Measurements from ENCODE around the gene BTRC.
"Not testable (repeated sequence)": the region's sequence is repeated elsewhere in the genome, so short reads cannot be mapped to it uniquely, and the experiment has no call there.

Gene BTRC

GRCh38 chr10:101587725-101588653 lies 234.0 kb downstream of the BTRC start, which contains the start of the genes DPCD and POLL:
DPCD (plus strand) TSS chr10:101588321; CDS start chr10:101588337, 16 bp downstream.
POLL (minus strand) TSS chr10:101588257; CDS start chr10:101587360, 897 bp downstream.
- Histone ChIP-seq H3K4me3 (ENCODE audit: insufficient read depth, low read length, poor library complexity, severe bottlenecking) (peak within 1 kb of the TSS; percentile 88), H3K9ac (ENCODE audit: low read length) (peak within 1 kb of the TSS; percentile 75), H3F3A (ENCODE audit: insufficient read depth) (no peaks in the 10 kb centered on the region), H3K9me3 (ENCODE audit: insufficient read depth, low read length) (no peaks in the 10 kb centered on the region), H3K79me2 (ENCODE audit: insufficient read depth, low read length) (no peaks in the 10 kb centered on the region), H4K20me1 (ENCODE audit: low read depth, low read length) (no peaks in the 10 kb centered on the region), H3K4me2 (ENCODE audit: low read depth, low read length, poor library complexity, severe bottlenecking) (peak within 1 kb of the TSS; percentile 73), H3K27me3 (ENCODE audit: low read length) (no peaks in the 10 kb centered on the region), H2AFZ (ENCODE audit: low read depth, low read length, severe bottlenecking) (peak within 1 kb of the TSS; percentile 94), H3K36me3 (ENCODE audit: low read length) (no peaks in the 10 kb centered on the region), H3K9me2 (replicated peaks; ENCODE audit: insufficient read depth, low read length) (no peaks in the 10 kb centered on the region), H3K27ac (ENCODE audit: low read depth, low read length) (no peak within 1 kb of the TSS)
- TF ChIP-seq CTCF (IDR thresholded peaks at IDR 0.05; ENCODE audit: insufficient read depth, low read length, poor library complexity, severe bottlenecking) (no peak), EZH2phosphoT487 (conservative IDR thresholded peaks at IDR 0.05; ENCODE audit: low read length) (no peak)

GRCh38 chr10:101588879-101589278 lies 234.9 kb downstream of the BTRC start:
- Histone ChIP-seq H2AFZ (ENCODE audit: low read depth, low read length, severe bottlenecking) (no peak overlapping the region), H3K9ac (ENCODE audit: low read length) (no peak overlapping the region)

GRCh38 chr10:101593331-101593730 lies 239.4 kb downstream of the BTRC start:
- not testable (repeated sequence) for H2AFZ ChIP-seq (ENCODE audit: low read depth, low read length, severe bottlenecking); H3K4me2 ChIP-seq (ENCODE audit: low read depth, low read length, poor library complexity, severe bottlenecking); H3K9ac ChIP-seq (ENCODE audit: low read length); H3K79me2 ChIP-seq (ENCODE audit: insufficient read depth, low read length); H3K4me3 ChIP-seq (ENCODE audit: insufficient read depth, low read length, poor library complexity, severe bottlenecking); H3K9me2 ChIP-seq (replicated peaks; ENCODE audit: insufficient read depth, low read length); H3K27me3 ChIP-seq (ENCODE audit: low read length); H3K9me3 ChIP-seq (ENCODE audit: insufficient read depth, low read length); H3K36me3 ChIP-seq (ENCODE audit: low read length); H3F3A ChIP-seq (ENCODE audit: insufficient read depth); H3K27ac ChIP-seq (ENCODE audit: low read depth, low read length); H4K20me1 ChIP-seq (ENCODE audit: low read depth, low read length)

More at GRCh38 chr10:101588879-101589278, 234.9 kb downstream of the BTRC start:
- TF ChIP-seq CTCF (IDR thresholded peaks at IDR 0.05; ENCODE audit: insufficient read depth, low read length, poor library complexity, severe bottlenecking) (no peak), EZH2phosphoT487 (conservative IDR thresholded peaks at IDR 0.05; ENCODE audit: low read length) (no peak)
- no peaks in the 10 kb centered on the region for H3K9me2 ChIP-seq (replicated peaks; ENCODE audit: insufficient read depth, low read length)
- peak overlapping the region; percentile 73 for H3K4me2 ChIP-seq (ENCODE audit: low read depth, low read length, poor library complexity, severe bottlenecking)
- no peaks in the 10 kb centered on the region for H3K36me3 ChIP-seq (ENCODE audit: low read length)
- no peaks in the 10 kb centered on the region for H3F3A ChIP-seq (ENCODE audit: insufficient read depth)
- no peaks in the 10 kb centered on the region for H3K27me3 ChIP-seq (ENCODE audit: low read length)
- no peak overlapping the region for H3K4me3 ChIP-seq (ENCODE audit: insufficient read depth, low read length, poor library complexity, severe bottlenecking)
- no peaks in the 10 kb centered on the region for H4K20me1 ChIP-seq (ENCODE audit: low read depth, low read length)
- H3K9me3 ChIP-seq (ENCODE audit: insufficient read depth, low read length) = no peaks in the 10 kb centered on the region
- H3K27ac ChIP-seq (ENCODE audit: low read depth, low read length) = no peak overlapping the region
- no peaks in the 10 kb centered on the region for H3K79me2 ChIP-seq (ENCODE audit: insufficient read depth, low read length)
